ENCODE data around the gene CLTA.
"Not testable (repeated sequence)": the region's sequence is repeated elsewhere in the genome, so short reads cannot be mapped to it uniquely, and the experiment has no call there.

Gene CLTA

DNA sequence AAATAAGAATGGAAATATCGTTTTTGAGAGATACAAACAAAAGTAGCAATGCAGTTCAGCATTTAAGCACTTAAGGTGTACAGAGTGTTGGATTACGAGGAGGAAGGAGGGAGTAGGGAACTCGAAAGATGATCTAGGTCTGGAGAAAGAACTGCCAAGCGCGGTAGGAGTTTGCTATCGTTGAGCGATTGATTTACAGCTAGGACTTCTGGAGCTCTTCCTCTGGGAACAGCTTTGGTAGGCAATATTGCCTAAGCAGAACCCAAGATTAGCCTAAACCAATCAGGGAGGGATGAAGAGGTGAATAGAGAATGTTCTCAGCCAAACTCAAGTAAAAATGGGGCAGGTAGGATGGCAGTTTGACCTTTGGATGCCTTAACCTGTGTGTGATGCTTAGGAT, 965 bp downstream of the CLTA start:
- no peak for DNase-seq

DNA sequence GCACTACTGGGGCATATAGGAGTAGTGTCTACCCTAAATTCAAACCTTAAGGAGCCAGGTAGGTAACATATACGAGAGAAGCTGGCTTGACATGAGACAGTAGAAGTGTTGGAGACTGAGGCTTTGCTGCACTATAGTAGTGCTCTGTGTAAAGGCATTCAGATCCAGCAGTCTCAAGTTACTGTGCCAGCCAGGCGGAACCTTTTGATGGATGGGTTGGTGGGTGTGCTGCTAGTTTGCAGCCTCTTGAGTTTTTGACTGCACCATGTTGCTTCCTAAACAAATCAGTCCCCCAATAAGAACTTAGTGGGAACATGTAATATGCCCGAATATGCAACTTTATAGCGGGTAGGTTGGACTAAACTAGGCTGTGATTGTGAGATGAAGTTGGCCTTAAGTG, 1.5 kb downstream of the CLTA start:
- no peak for DNase-seq

DNA sequence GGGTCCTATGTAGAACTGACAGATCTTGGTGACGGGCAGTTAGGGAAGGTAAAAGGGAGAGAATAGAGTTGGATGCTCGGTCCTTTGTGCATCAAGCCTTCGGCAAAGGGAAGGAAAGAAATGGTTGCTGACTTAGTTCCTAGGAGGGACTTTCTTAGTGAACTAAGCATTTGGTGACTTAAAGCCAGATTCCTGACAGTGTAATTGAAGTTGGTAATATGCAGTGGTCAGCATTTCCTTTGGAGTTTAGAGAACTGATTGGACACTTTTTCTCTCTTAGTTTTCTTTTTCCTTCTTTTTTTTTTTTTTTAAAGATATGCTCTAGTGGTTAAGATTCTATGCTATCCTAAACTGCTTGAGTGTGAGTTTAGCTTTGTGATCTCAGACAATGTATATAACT, 2.3 kb downstream of the CLTA start:
- DNase-seq, result no peak

DNA sequence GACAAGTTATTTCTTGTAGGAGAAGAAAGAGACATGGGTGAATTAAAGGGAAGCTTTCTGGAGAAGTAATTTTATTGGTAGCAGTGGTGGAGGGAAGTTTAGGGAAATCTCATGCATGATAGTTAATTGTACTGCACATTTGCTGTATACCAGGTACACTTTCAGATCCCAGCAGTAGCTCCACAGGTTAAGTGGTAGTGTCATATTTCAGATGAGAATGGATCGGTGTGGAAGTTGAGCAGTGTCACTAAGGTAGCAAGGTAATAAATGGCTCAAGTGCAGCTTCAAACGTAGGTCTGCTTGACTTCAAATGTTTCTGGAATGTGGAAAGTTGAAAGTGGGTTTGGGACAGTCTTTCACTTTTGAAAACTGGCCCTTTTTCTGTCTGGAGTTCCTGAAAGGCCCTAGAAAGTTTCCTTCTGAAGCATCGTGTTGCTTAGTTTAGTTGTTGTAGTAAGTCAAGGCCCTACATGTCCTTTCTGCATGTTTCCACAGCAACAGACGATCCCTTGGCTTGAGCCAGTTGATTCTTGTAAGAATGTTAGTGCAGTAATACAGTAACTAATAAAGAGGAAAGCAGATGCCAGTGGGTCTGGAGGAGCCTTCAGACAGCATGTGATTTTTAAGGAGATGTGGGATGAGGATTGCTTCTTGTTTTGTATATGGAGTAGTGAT, 3.7 kb downstream of the CLTA start:
- DNase-seq, result no peak

DNA sequence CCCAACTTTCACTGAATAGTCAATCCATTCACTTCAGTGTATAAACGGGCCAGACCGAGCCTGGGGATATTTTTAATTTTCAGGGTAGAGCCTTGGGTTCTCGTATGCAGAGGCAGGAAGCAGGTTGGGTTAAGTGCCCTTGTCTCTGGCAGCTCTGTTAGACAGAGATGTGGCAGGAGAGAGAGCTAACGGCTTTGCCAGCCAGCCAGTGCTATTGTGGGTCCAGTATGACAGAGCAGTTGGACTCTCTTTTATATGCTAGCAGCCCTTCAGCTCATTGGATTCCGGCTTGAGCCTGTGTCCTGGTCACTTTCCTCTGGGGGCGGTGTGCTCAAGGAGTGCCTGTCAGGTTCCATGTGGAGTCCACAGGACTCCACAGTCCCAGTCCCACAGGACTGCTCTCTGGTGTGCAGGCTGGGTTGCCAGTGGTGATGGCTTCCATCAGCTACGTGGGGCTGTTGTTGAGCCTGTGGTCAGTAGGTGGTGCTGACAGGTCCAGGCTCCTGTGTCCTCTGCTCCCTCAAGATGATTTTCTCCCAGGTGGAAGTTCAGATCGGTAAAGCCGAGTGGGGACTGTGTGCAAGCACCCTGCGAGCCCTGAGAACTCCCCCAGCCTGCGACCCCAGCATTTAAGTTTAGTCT, 14.3 kb downstream of the CLTA start:
- no peak for DNase-seq

DNA sequence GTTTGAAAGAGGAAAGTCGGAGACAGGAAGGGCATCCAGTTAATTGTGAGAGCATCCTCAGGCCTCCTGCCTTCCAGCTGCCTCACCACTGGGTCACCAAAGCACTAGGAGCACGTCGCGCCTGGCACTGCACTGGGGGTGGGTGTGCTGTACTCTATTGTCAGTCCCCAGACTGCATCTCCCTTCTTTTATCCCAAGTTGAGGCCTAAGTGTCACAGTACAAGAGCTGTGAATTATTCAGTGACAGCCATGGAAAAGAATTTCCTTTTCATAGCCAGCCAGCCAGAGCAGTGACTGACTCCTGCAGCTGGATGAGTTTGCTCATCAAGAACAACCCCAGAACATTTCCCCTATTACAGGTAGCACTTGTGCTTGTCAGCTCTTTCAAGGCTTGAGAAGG, 16.3 kb downstream of the CLTA start:
- no peak for DNase-seq

DNA sequence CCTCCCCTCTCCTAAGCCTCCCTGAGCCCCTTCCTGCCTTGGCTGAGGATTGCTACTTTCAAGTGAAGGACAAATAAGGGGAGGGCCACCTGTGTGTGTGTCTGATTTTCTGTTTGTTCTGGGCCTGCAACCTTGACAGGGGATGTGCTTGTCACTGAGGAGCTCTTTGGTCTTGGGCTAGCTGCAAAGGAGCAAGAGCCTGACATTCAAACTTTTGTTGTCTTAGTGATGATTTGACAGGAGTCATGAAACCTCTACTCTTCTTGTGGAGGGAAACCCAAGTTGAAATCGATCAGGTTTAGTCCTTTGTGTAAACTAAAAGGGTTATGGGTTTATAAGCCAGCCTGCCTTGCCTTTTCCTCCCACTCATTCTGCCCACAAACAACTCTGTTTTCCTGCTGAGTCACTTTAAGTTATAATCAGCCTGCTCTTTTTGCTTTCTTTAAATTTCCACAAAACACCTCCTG, 16.9 kb downstream of the CLTA start:
- no peak for DNase-seq

DNA sequence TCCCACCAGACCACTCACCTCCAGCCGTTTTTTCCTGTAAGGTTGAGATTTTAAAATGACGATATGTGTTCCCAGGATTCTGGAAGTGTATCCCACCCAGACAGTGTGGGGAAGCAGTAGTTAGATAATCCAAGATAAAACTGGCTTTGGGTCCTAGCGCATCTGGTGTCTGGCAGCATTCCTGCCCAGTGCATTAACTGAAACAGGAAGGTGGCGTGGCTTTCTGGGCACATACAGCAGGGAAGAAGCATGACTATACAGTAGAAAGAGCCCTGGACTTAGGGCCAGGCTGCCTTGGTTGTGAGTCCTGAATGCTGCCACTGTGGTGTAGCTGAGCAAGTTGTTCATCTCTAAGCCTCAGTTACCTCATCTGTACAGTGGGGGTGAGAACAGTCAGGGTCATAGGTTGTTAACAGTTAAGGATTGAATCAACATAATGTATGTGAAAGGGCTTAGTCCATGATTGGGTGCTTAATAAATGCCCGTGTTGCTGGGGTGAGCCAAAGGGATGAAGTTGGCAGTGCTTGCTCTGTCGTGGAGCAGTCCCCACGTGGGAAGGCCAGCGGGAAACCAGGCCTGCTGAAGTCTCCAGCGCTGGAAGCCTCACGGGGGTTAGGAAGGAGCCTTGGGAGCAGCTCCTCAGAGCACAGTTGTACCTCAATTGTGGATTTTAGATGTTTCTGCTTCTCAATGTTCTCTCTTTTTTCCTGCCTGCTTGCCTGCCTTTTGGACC, 18.0 kb downstream of the CLTA start:
- DNase-seq, result no peak

DNA sequence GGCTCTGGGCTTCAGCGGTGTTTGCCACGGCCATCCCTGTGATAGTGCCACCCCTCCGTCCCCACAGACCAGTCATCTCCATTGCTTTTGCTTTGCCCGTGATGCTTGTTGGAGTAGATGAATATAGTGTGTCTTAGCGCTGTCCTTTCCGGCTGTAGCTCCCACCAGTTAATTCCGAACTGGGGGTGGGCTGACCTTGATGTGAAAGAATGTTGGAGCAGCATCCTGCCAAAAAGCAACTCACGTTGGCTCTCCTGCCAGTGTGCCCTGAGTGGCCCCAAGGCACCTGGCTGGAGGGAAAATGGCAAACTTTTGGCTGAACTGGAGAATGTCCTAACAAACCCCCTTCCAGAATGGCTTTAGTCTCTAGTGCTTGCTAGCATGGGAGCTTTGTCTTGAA, 20.0 kb downstream of the CLTA start:
- DNase-seq, result no peak

DNA sequence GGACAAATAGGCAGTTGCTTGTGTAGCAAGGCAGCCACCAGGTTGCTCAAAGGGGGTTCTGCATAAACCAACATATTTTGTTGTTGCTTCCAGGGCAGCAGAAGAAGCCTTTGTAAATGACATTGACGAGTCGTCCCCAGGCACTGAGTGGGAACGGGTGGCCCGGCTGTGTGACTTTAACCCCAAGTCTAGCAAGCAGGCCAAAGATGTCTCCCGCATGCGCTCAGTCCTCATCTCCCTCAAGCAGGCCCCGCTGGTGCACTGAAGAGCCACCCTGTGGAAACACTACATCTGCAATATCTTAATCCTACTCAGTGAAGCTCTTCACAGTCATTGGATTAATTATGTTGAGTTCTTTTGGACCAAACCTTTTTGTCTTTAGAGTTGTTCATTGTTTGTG, 20.8 kb downstream of the CLTA start:
- no peak for DNase-seq

DNA sequence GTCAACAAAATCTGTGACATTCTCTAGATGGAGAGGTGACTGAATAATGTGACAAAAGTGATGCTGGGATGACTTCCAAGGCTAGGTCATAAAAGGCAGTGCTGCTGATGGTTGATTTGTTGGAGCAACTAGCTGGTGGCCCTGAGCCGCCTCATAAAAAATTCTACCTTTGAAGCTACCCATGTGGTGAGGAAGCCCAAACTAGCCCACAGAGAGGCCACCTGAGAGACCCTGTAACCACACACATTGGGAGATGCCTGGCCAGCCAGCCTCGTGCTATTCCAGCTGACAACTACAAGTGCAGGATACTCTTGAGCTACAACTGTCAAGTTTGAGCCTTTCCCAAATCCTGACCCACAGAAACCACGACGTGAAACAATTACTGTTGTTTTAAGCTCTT, 22.7 kb downstream of the CLTA start:
- DNase-seq, result no peak

DNA sequence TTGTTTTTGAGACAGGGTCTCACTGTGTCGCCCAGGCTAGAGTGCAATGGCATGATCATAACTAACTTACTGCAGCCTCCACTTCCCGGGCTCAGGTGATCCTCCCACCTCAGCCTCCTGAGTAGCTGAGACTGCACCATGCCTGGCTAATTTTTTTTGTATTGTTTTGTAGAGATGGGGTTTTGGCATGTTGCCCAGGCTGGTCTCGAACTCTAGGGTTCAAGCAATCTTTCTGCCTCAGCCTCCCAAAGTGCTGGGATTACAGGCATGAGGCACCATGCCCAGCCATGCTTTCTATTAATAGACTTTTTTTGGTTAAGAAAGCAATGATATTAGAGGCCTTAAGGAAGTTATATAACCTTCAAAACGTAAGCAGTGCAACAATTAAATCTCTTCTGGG, 23.3 kb downstream of the CLTA start:
- DNase-seq, result no peak

DNA sequence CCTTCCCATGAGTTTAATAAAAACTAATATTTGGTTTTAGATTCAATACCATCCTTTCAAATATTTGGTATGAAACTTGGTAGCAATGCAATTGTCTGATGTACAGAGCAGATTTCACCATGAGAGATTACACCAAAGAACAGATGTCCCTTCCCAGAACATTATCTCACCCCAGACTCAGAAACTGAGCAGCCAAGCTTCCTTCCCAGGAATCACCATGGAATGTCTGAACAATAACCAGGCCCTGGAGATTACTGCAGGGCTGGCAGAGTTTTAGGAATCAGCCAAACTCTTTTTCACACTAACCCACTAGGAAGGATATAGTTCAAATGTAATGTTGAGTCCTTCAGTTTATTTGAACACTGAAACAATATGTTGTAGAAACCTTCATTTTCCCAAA, 23.9 kb downstream of the CLTA start:
- DNase-seq, result no peak

DNA sequence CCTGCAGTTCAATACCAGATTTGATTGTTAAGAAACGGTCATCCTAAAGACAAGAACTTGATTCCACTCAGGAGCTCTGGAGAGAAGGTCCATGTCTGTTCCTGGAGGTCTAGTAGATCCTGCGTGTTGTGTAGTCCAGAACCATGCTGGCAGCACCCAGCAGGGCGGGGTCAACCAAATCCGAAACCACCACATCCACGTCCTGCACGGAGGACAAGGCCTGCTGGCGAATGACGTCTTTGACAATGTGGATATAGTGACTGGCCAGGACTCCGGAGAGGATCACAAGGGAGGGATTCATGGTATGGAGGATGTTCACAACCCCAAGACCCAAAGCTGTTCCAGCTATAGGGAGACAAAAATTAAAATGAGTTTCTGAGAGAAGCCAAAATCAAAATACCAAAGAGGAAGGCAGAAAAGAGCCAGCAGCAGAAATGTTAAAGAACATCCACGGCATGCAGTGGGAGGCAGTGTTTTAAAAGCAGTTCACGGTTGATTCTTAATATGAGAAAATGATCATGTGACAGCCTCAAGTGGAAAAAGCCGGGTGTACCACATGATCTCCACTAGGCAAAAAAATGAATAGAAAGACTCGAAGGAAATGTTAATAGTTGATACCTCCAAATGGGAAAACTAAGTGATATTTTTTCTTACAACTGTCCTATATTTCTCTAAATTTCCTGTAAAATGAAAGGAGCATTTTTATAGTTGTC, 26.7 kb downstream of the CLTA start:
- DNase-seq, result no peak

DNA sequence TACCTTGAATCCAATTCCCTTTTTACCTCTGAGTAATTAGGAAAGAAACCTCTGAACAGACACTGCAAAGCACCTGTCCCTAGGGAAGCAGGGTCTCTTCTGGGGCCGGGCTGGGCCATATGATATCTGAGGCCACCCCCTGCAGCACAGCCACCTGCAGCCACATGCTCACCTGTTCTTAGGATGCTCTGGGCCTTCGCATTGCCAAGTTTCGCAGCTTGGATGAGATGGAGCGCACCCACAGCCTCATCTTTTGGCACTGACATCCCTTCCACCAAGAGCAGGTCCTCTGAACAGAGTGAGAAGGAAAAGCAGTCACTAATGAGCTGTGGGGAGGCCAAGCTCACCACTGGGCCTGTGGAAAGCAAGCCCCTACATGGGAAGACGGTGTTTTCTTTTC, 27.3 kb downstream of the CLTA start:
- peak; percentile 17 for DNase-seq

DNA sequence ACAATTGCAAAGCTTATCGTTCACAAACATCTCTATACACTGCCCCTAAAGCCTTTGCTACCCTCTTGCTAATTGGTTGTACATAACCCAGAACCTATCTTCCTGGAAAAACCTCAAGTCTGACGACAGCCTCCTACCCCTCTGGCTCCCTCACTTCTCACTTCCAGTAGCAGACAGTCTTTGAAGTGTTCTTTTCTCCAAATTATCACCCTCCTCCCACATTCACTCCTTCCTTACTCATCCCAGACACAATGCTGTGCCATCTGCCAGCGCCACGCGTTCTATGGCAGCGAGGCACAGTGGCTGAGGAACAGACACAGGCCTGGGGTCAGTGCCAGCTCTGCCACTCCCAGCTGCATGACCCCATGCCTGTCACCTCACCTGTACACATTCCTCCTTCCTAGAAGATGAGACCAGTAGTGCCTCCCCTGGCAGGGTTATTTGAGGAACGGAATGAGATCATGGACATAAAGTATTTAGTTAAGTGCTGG, 27.7 kb downstream of the CLTA start:
- no peak for DNase-seq

DNA sequence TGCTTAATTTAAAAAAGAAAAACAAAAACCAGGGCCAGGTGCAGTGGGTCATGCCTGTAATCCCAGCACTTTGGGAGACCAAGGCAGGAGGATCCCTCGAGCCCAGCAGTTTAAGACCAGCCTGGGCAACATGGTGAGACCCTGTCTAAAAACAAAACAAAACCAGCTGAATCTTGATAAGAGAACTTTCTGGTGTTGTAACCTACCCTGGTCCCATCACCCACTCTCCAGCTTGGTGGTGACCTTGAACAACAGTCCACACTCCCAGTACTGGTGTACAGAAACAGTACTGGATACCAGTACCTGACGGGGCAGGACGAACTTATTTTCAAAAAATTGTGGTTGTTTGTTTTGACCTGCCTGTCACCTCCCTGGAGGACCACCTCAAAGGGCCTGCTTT, 30.9 kb downstream of the CLTA start:
- DNase-seq, result no peak

DNA sequence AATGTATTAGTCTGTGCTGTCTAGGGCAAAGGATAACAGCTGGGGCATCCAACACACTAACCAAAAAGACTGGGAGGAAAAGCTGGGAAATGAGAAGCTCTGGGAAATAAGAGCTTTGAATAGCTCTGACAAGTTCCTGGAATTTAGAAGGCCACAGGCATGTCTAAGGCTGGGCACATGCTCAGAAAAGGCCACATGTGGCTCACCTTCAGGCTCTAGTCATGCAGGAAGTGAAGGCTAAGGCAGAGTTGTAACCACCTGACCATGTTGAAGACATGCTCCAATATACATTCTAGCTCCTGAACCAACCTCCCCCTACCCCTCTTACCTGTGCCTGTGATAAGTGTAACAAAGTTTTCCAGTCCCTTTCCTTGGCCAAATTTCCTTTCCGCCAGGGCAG, 31.7 kb downstream of the CLTA start:
- DNase-seq, result no peak

DNA sequence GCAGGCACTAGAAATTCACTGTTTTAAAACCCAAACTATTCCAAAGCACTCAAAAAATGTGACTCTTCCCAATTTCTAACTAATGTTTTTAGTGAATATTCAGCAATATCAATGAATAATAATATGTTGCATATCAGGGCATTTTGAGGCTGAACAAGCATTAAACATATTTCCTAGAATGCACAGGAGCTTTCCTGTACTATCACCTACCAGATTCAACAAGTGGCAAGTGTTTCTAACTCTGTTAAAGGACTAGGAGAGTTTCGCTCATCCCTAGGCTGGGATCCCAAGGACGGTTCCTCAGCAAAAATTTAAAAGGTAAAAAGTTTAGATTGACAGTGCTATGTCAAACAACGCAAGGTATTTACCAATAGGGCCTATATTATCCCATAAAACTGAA, 46.5 kb downstream of the CLTA start:
- DNase-seq, result no peak

DNA sequence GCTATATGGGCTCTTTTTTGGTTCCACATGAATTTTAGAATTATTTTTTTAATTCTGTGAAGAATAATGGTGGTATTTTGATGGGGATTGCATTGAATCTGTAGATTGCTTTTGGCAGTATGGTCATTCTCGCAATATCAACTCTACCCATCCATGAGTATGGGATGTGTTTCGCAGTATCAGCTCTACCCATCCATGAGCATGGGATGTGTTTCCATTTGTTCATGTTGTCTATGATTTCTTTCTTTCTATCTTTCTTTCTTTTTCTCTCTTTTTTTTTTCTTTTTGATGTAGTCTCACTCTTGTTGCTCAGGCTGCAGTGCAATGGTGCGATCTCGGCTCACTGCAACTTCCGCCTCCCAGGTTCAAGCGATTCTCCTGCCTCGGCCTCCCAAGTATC, 48.5 kb downstream of the CLTA start:
- not testable (repeated sequence) for DNase-seq

DNA sequence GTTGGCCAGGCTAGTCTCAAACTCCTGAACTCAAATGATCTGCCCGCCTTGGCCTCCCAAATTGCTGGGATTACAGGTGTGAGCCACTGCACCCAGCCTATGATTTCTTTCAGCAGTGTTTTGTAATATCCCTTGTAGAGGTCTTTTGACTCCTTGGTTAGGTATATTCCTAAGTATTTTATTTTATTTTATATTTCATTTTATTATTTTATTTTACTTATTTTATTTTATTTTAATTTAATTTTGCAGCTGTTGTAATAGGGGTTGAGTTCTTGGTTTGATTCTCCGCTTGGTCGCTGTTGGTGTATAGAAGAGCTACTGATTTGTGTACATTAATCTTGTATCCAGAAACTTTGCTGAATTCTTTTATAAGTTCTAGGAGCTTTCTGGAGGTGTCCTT, 49.0 kb downstream of the CLTA start:
- DNase-seq, result not testable (repeated sequence)

DNA sequence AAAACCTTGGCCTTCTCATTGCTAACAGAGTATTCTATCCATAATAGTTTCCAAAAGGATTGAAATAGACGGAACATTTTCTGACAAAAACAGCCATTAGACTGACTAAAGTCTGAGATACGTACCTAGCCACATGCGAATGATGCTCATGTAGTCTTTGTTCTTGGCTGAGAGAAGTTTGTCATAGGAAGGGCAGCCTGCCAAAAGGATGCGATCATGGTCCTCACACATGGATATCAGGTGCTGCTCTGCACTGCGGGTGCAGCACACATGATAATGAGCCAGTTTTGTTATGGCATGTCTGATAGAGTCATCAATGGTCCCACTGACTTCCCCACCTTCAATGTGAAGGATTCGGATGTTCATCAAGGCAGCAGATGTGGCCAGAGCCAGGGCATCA, 55.2 kb downstream of the CLTA start:
- DNase-seq, result no peak

DNA sequence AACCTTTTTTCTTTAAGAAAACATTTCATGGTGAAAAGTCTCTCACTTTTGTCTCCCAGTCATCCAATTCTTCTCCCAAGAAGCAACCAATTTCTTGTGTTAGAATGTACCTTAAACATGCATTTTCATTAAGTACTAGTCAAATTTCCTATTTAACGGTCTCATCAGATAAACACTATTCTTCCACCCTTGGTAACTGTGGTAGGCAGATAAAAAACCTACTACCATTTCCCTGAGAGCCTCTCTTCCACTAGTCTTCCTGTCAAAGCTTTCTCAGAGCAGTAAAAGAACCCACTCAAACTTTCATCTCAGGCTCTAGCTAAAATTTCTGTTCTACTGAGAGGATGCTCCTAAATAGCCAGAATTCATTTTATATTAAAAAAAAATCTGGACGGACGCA, 56.6 kb downstream of the CLTA start:
- no peak for DNase-seq

DNA sequence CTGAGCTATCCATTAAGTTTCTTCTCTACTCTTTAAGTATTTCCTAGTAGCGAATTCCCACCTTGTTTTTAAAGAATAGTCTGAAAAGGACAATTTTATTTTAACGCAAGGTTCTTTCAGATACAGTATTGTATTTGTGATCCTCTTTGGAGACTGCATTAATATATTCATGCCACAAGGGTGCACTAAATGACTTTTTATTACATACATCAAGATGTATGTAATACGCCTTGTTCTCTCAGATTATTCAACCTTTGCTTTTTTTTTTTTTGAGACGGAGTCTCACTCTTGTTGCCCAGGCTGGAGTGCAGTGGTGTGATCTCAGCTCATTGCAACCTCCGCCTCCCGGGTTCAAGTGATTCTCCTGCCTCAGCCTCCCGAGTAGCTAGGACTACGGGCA, 57.3 kb downstream of the CLTA start:
- not testable (repeated sequence) for DNase-seq
